Neuronal stem cell (in vitro differentiated cells): ENCODE measurements around the gene ZNF787.

Source experiments
- DNase-seq: peaks from one replicate; pipeline ENCODE4 v3.0.0-alpha.2; 2013; ENCODE audit warnings: low spot score
- H2AFZ ChIP-seq: one replicate; pipeline ENCODE4 v1.6.1; 2013; ENCODE audit warnings: mild to moderate bottlenecking, low read length, inconsistent platforms
- H2AK5ac ChIP-seq: 2 replicates; pipeline ENCODE4 v1.6.1; 2013; ENCODE audit warnings: low read depth, mild to moderate bottlenecking, inconsistent platforms, low read length, moderate library complexity, mixed read lengths
- H2BK120ac ChIP-seq: 2 replicates; pipeline ENCODE4 v1.6.1; 2013; ENCODE audit warnings: low read depth, mild to moderate bottlenecking, inconsistent platforms, low read length, moderate library complexity, mixed read lengths
- H2BK12ac ChIP-seq: one replicate; pipeline ENCODE4 v1.6.1; 2013; ENCODE audit warnings: low read length, inconsistent platforms
- H2BK15ac ChIP-seq: 2 replicates; pipeline ENCODE4 v1.6.1; 2013; ENCODE audit warnings: mild to moderate bottlenecking, low read length, inconsistent platforms, mixed read lengths
- H2BK5ac ChIP-seq: one replicate; pipeline ENCODE4 v1.6.1; 2013; ENCODE audit warnings: inconsistent platforms, mild to moderate bottlenecking, low read length, moderate library complexity
- H3K14ac ChIP-seq: one replicate; pipeline ENCODE4 v1.6.1; 2013; ENCODE audit warnings: low read length, inconsistent platforms
- H3K18ac ChIP-seq: 2 replicates; pipeline ENCODE4 v1.6.1; 2013; ENCODE audit warnings: low read length, inconsistent platforms
- H3K23ac ChIP-seq: 2 replicates; pipeline ENCODE4 v1.6.1; 2013; ENCODE audit warnings: low read depth, mild to moderate bottlenecking, mixed read lengths, low read length, inconsistent platforms; ENCODE audit not compliant: poor library complexity
- H3K27ac ChIP-seq: replicated peaks from 3 replicates; pipeline ENCODE4 v1.5.1; 2013; ENCODE audit warnings: low read length, inconsistent platforms
- H3K27me3 ChIP-seq, 3 experiments: 2 replicates each; pipeline ENCODE4 v1.6.1; 2013; ENCODE audit warnings: low read length in 3 of 3, mild to moderate bottlenecking in 2 of 3, inconsistent platforms in 1 of 3, low read depth in 1 of 3, mixed read lengths in 1 of 3, moderate library complexity in 1 of 3; ENCODE audit not compliant: control insufficient read depth in 3 of 3, insufficient read depth in 3 of 3
- H3K36me3 ChIP-seq, 2 donors: replicated peaks in 1 of 2; 2 replicates each; pipeline ENCODE4 v1.6.1; 2013; ENCODE audit warnings: low read length in 2 of 2; ENCODE audit not compliant: control insufficient read depth in 2 of 2, insufficient read depth in 2 of 2
- H3K4ac ChIP-seq: 2 replicates; pipeline ENCODE4 v1.6.1; 2013; ENCODE audit warnings: inconsistent platforms, mild to moderate bottlenecking, low read length, moderate library complexity
- H3K4me1 ChIP-seq, 2 donors: 1 replicate in 1 of 2; 2 replicates in 1 of 2; pipeline ENCODE4 v1.6.1; 2013; ENCODE audit warnings: low read length in 2 of 2, low read depth in 1 of 2; ENCODE audit not compliant: control insufficient read depth in 2 of 2, insufficient read depth in 1 of 2
- H3K4me2 ChIP-seq: one replicate; pipeline ENCODE4 v1.6.1; 2013; ENCODE audit warnings: mild to moderate bottlenecking, low read length, inconsistent platforms; ENCODE audit not compliant: insufficient read depth, poor library complexity, severe bottlenecking
- H3K4me3 ChIP-seq, 2 donors: 2 replicates each; pipeline ENCODE4 v1.5.1; 2013; ENCODE audit warnings: low read length in 2 of 2, mild to moderate bottlenecking in 2 of 2, inconsistent platforms in 1 of 2, moderate library complexity in 1 of 2
- H3K79me1 ChIP-seq: one replicate; pipeline ENCODE4 v1.6.1; 2013; ENCODE audit warnings: low read depth, mild to moderate bottlenecking, inconsistent platforms, low read length, moderate library complexity
- H3K9ac ChIP-seq: one replicate; pipeline ENCODE4 v1.6.1; 2013; ENCODE audit warnings: mild to moderate bottlenecking, low read depth, low read length, inconsistent platforms; ENCODE audit not compliant: poor library complexity
- H3K9me3 ChIP-seq, 2 donors: replicated peaks in 1 of 2; 2 replicates each; pipeline versions ENCODE3 to v1.6.1; 2013; ENCODE audit warnings: low read length in 2 of 2, mild to moderate bottlenecking in 2 of 2, inconsistent platforms in 1 of 2, low read depth in 1 of 2, mixed read lengths in 1 of 2, moderate library complexity in 1 of 2; ENCODE audit not compliant: control insufficient read depth in 2 of 2, insufficient read depth in 1 of 2
- H4K8ac ChIP-seq: one replicate; pipeline ENCODE4 v1.6.1; 2013; ENCODE audit warnings: low read depth, mild to moderate bottlenecking, inconsistent platforms, low read length, moderate library complexity
- H4K91ac ChIP-seq: one replicate; pipeline ENCODE4 v1.6.1; 2013; ENCODE audit warnings: low read length, low read depth, mild to moderate bottlenecking, inconsistent platforms; ENCODE audit not compliant: poor library complexity
- WGBS, 2 donors: extraction: QIAGEN DNeasy Blood & Tissue Kit; methylation state at CpG; one replicate each; pipeline ENCODE4 v1.1.7; 2013; ENCODE audit warnings: missing lambda C conversion rate in 2 of 2, mixed read lengths in 1 of 2; ENCODE audit not compliant: insufficient read length in 2 of 2, insufficient replicate concordance in 1 of 2; ENCODE audit errors: extremely low coverage in 2 of 2; 5-methylcytosine and 5-hydroxymethylcytosine counted together

Gene ZNF787

DNA sequence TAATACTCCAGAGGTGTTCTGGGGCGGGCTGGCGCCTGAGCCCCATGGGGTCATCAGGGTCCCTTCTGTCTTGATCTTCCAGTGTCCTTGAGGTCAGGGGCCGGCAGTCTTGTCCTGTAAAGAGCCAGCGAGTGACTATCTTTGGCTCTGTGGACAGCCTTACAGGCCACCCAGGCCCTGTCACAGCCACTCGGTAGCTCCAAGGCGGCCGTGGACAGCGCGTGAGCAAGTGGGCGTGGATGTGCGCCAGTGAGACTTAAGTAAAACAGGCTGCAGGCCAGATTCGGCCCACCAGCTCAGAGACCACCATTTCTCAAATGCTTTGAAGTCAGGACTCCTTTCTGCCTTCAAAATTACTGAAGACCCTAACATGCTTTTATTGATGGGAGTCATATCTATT, 23.7 kb upstream of the ZNF787 start:
- Histone ChIP-seq H3K4ac (no peak overlapping the region), H2BK15ac (no peak overlapping the region), H3K36me3 (peaks cover 20 to 43% of the 10 kb centered on the region in 2 donors), H2BK120ac (no peak overlapping the region), H3K9me3 (peaks cover 0 to 3% of the 10 kb centered on the region in 2 donors), H3K14ac (no peak overlapping the region), H4K8ac (no peak overlapping the region), H3K79me1 (peaks cover 13% of the 10 kb centered on the region), H3K27ac (no peak overlapping the region), H4K91ac (no peak overlapping the region), H2BK12ac (no peak overlapping the region), H2AK5ac (no peak overlapping the region), H3K4me2 (no peak overlapping the region), H3K23ac (no peak overlapping the region), H2AFZ (no peak overlapping the region), H3K18ac (no peak overlapping the region), H3K4me1 (peaks cover 9 to 16% of the 10 kb centered on the region in 2 donors), H3K9ac (no peak overlapping the region), H2BK5ac (no peak overlapping the region), H3K4me3 (no peak overlapping the region), H3K27me3 (no peaks in the 10 kb centered on the region)
- no peak for DNase-seq
- no CpG with 5 or more reads among the region's 12 CpGs for WGBS, 2 donors

DNA sequence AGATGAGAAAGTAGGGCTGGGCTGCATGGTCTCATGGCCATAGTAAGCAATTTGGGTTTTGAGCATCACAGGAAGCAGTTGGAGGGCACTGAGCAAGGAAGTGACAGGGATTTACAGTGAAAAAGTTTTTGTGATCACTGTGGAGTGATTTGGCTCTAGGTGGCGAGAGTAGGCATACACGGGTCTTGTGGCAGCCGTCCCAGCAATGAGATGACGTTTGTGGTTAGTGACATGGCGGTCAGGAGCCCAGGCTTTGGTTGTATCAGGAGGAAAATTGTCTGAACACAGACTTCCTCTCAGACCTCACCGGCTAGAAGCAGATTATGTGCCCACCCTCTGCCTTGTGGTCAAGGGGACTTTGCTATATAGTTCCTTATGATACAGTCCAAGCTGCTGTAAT, 23.3 kb upstream of the ZNF787 start:
- no peak overlapping the region for H2BK15ac ChIP-seq
- H3K27ac ChIP-seq: no peak overlapping the region
- no peak overlapping the region for H4K91ac ChIP-seq
- H3K14ac ChIP-seq: no peak overlapping the region
- no peak overlapping the region for H3K4me3 ChIP-seq
- no CpG with 5 or more reads among the region's 6 CpGs for WGBS, 2 donors
- H3K79me1 ChIP-seq: peaks cover 11% of the 10 kb centered on the region
- no peak overlapping the region for H3K18ac ChIP-seq
- no peak overlapping the region for H2BK5ac ChIP-seq
- no peaks in the 10 kb centered on the region for H3K27me3 ChIP-seq
- H3K4ac ChIP-seq: no peak overlapping the region
- no peaks in the 10 kb centered on the region for H3K9me3 ChIP-seq
- H2BK120ac ChIP-seq: no peak overlapping the region
- H2BK12ac ChIP-seq: no peak overlapping the region
- no peak overlapping the region for H2AK5ac ChIP-seq
- H3K23ac ChIP-seq: no peak overlapping the region
- no peak overlapping the region for H3K4me2 ChIP-seq
- H3K9ac ChIP-seq: no peak overlapping the region
- H2AFZ ChIP-seq: no peak overlapping the region
- peaks cover 16 to 39% of the 10 kb centered on the region in 2 donors for H3K36me3 ChIP-seq
- DNase-seq: no peak
- no peak overlapping the region for H4K8ac ChIP-seq
- H3K4me1 ChIP-seq: peaks cover 10 to 18% of the 10 kb centered on the region in 2 donors

DNA sequence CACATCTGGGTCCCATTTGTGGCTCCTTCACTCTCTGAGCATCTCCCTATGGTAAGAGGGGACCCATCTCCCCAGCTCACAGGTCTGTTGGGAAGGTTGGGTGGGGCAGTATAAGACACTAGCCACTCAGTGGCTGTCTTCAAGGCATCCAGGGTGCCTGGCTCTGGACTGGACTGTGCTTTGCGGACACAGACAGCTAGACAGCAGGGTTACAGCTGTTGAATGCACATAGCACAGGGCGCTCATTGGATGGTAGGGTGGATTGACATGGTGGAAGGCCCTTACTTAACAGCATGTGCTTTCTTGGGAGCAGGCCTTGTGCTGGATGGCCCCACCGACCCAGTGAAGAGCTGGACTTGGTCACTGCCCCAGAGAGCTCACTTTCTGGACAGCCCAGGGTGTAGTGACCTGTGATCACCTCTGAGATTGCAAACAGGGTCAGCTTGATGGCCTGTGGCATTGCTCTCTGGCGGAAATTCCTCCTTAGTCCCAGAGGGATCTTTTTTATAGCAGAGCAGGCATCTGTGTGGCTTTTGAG, 21.9 kb upstream of the ZNF787 start:
- Histone ChIP-seq H4K91ac (no peak overlapping the region), H2BK12ac (no peak overlapping the region), H3K4me1 (peaks cover 10 to 18% of the 10 kb centered on the region in 2 donors), H4K8ac (no peak overlapping the region), H3K27me3 (no peaks in the 10 kb centered on the region), H3K27ac (no peak overlapping the region), H3K4ac (no peak overlapping the region), H3K36me3 (peaks cover 16 to 29% of the 10 kb centered on the region in 2 donors), H2AK5ac (no peak overlapping the region), H3K14ac (no peak overlapping the region), H3K4me3 (peak overlapping the region in 1 of 2 donors; percentile 37), H2BK120ac (no peak overlapping the region), H3K4me2 (no peak overlapping the region), H3K9me3 (no peaks in the 10 kb centered on the region), H3K79me1 (peaks cover 9% of the 10 kb centered on the region), H3K18ac (no peak overlapping the region), H2AFZ (no peak overlapping the region), H2BK5ac (no peak overlapping the region), H2BK15ac (no peak overlapping the region), H3K9ac (peak overlapping the region; percentile 31), H3K23ac (no peak overlapping the region)
- no peak for DNase-seq
- WGBS, 2 donors: no CpG with 5 or more reads among the region's 4 CpGs

DNA sequence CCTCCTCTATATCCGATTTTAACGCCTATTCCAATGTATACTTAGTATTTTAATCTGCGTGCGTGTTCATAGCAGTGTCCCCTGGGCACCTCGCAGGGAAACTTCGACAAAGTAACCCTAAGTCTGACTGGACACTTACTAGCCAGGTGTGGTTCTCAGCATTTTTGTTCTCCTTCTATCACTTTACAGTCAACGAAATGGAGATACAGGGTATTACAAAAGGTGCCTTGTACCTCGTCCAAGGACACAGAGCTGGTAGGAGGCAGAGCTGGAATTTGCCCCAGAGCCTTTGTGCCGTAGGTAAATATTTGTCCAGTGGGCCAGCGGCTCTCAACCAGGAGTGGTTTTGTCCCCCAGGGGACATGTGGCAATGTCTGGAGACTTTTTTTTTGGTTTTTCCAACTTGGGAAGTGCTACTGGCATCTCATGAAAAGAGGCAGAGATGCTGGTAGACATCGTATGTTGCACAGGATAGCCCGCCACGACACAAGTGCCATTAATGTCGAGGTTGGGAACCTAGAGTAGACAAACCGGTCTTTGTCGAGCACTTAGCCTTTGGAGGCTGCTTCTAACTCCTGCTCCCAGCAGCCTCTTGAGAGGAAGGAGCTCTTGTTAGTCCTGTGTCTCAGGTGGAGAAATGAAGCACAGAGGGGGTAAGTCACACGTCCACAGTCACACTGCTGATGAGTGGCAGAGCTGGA, 21.1 kb upstream of the ZNF787 start:
- DNase-seq: no peak
- Histone ChIP-seq H3K4me2 (peak overlapping the region; percentile 63), H4K8ac (no peak overlapping the region), H2AFZ (no peak overlapping the region), H3K4me1 (peaks cover 10 to 18% of the 10 kb centered on the region in 2 donors), H3K4ac (no peak overlapping the region), H3K36me3 (peaks cover 9 to 22% of the 10 kb centered on the region in 2 donors), H2BK120ac (no peak overlapping the region), H3K14ac (no peak overlapping the region), H2AK5ac (peak overlapping the region; percentile 9), H4K91ac (no peak overlapping the region), H3K27me3 (no peaks in the 10 kb centered on the region), H3K23ac (no peak overlapping the region), H3K79me1 (peaks cover 5% of the 10 kb centered on the region), H2BK5ac (no peak overlapping the region), H3K9ac (no peak overlapping the region), H3K27ac (no peak overlapping the region), H2BK12ac (no peak overlapping the region), H3K18ac (no peak overlapping the region), H2BK15ac (no peak overlapping the region), H3K9me3 (no peaks in the 10 kb centered on the region), H3K4me3 (peak overlapping the region; percentile 50 to 85)
- WGBS, 2 donors: no CpG with 5 or more reads among the region's 17 CpGs
